SH-SY5Y (cell line): ENCODE measurements around the gene DCDC1.

Experiments used
- GATA2 ChIP-seq: IDR thresholded peaks from 2 replicates; pipeline ENCODE4 v1.6.1; 2011; ENCODE audit warnings: mild to moderate bottlenecking, low read depth, low read length
- GATA3 ChIP-seq: IDR thresholded peaks from 2 replicates; pipeline ENCODE4 v1.6.1; 2011; ENCODE audit warnings: low read depth, mild to moderate bottlenecking, low read length, moderate library complexity

DNA sequence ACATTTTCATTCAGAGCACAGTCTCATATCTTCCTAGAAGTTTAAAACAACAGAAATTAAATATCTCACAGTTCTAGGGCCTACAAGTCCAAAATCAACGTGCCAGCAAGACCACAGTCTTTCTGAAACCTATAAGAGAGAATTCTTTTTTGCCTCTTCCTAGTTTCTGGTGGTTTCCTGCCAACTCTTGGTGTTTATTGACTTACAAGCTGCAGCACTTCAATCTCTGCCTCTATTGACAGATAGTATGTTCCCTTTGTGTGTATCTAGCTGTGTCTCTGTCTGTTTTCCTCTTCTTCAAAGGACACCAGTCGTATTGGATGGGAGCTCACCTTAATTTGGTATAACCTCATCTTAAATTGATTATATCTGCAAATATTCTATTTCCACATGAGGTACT, 347.5 kb downstream of the DCDC1 start:
- TF ChIP-seq GATA2 (no peak), GATA3 (no peak)
